ENCODE measurements around the gene ITPR3.

The ITPR3 gene

DNA sequence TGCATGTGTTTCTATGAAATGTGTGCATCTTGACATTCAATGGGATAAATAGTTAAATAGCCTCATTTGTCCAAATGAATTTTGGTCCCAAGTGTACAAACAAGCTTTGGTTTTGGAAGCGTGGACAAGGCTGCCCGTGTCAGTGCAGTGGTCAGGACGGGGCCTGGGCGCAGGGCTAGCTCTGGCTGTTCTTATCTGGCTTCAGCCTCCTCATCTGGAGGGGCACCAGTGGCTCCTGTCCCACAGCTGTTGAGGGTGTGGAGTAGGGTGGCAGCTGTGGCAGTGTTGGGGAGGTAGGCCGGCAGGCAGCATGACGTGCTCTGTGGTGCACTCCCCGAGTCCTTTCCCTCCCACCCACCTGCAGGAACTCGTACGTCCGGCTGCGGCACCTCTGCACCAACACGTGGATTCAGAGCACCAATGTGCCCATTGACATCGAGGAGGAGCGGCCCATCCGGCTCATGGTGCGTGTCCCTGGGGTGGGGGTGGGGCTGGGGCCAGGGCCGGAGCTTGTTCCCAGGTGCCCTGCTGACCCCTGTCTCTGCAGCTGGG is 43.5 kb downstream of the ITPR3 start:
- no peak for DNase-seq

DNA sequence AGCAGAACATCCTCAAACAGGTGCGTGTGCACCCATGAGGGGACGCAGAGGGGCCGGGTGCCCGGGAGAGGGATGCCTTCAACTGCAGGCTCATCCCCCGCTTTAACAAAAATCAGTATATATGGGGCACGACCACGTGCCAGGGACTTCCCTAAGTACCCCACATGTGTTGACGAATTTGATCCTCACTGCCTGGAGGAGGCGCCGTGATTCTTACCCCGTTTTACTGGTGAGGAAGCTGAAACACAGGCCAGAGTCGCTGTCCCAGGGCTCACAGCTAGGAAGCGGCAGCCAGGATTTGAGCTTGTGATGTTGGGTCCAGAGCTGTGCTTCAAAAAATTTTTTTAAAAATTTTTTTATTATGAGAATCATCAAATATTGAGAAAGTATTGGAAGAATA is 44.8 kb downstream of the ITPR3 start:
- DNase-seq = no peak

DNA sequence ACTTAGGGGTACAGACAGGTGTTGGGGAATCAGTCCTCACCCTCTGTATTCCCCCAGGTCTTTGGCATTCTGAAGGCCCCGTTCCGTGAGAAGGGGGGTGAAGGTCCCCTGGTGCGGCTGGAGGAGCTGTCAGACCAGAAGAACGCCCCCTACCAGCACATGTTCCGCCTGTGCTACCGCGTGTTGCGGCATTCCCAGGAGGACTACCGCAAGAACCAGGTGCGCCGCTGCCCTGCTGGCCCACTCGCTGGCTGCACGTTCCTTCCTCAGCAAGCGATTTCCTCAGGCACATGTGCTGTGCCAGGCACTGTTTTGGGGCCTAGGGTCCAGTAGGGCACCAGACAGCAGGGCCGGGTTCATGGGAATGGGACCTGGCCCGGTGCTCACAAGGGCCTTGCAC is 46.0 kb downstream of the ITPR3 start:
- no peak for DNase-seq

DNA sequence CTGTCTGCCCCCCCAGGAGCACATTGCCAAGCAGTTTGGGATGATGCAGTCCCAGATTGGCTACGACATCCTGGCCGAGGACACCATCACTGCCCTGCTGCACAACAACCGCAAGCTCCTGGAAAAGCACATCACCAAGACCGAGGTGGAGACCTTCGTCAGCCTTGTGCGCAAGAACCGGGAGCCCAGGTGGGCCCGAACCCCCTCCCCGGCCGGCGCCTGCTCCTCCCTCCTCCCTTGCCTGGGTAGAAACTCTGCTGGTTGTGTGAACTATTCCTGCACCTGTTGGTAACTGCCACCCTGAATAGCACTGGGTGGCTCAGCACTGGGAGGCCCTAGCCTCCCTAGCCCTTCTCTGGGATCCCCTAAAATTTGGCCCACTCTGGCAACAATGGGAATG is 46.7 kb downstream of the ITPR3 start:
- no peak for DNase-seq

DNA sequence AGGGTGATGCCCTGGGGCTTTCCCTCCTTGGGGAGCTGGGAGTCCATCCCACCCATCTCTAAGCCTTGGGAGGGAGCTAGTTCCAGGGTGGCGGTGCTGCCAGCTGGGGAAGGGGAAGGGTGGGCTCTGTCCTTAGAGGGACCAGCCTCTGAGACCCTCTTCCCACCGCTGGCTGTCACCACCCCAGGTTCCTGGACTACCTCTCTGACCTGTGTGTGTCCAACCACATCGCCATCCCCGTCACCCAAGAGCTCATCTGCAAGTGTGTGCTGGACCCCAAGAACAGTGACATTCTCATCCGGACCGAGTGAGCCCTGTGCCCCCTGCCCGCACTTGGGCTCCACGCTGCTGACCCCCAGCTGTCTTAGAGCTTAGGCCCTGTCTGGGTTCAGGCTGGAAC is 47.2 kb downstream of the ITPR3 start:
- DNase-seq = no peak

DNA sequence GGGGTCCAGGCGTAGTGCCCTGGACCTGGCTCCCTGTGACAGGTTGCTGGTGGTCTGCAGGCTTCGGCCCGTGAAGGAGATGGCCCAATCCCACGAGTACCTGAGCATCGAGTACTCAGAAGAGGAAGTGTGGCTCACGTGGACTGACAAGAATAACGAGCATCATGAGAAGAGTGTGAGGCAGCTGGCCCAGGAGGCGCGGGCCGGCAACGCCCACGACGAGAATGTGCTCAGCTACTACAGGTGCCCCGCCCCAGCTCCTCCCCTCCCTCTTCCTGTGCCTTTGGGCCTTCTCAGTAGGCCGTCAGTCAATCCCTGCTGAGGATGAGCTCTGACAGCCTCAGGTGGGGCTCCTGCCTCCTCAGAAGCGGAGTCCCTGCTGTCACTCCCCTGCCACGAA is 47.8 kb downstream of the ITPR3 start:
- no peak for DNase-seq

DNA sequence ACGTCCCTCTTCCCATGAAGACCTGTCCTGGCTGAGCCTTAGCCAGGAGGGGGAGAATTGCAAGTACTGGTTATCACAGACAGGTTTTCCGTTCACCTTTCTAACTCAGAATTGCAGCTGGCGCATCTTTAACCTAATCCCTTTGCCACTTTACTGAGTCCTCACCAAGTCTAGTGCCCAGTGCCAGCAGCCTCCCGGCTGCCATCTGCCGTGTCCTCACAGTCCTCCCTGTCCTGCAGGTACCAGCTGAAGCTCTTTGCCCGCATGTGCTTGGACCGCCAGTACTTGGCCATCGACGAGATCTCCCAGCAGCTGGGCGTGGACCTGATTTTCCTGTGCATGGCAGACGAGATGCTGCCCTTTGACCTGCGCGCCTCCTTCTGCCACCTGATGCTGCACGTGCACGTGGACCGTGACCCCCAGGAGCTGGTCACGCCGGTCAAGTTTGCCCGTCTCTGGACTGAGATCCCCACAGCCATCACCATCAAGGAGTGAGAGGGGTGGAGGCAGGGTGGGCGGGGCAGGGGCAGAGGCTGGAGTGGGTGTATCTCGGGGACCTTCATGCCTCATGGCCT is 49.1 kb downstream of the ITPR3 start:
- no peak for DNase-seq

DNA sequence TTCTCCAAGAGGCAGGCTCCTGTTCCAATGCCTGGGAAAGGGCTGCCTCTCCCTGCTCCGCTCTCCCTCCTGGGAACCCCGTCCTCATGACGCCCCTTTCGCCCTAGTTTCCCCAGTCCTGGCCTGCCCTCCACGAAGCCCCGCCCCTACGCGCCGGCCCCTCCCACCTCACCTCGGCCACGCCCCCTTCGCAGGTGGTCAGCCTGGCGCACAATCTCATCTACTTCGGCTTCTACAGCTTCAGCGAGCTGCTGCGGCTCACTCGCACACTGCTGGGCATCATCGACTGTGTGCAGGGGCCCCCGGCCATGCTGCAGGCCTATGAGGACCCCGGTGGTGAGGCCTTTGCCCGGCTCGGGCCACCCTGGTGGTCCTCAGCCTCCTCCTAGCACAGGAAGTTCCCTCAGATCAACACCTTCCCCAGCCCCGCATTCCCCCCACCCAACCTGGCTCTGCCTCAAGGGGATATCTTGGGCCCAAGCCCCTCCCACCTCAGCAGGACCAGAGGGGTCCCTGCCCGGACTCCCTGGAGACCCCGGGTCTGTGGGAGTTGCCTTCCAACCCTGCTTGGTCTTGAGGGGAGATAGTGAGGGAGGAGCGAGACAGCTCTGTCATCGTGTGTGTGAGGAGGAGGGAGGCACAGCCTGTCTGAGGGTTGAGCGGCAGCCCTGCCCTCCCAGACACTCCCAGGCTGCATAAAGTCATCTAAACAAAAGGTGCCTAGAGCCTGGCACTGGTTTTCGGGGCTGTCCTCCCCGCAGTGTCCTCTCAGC is 50.0 kb downstream of the ITPR3 start:
- DNase-seq = no peak

DNA sequence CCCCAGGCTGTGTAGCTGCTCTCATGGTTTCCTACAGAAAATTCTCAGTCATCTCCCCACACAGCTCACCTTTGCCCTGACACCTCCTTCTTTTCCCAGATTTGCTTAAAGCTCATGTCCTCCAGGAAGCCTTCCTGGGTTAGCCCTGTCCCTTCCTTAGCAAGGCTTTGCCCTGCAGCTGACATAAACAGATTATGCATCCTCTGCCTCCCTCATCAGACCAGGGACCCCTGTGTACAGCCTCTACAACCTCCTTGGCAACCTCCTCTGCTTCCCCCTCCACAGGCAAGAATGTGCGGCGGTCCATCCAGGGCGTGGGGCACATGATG is 50.6 kb downstream of the ITPR3 start:
- DNase-seq = no peak

DNA sequence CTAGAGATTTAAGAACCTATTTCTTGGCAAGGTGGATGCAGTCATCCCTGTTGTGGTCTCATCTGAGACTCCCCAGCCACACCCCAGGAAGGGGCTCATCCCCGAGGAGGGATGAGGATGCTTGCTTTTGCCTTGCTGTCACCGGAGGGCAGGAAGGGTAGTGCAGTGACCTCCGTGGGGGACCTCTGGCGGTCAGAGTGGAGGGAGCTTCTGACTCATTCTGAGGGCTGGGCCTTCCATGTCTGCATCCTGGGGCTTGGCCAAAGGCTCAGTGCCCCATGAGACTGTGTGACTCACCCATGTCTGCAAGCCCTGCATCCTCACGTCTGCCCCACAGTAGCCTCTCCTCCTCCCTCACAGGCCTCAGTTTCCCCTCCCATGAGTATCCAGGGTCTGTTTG is 51.7 kb downstream of the ITPR3 start:
- peak in 3 of 51 donors; percentile 18 to 38 (median 23) for DNase-seq

DNA sequence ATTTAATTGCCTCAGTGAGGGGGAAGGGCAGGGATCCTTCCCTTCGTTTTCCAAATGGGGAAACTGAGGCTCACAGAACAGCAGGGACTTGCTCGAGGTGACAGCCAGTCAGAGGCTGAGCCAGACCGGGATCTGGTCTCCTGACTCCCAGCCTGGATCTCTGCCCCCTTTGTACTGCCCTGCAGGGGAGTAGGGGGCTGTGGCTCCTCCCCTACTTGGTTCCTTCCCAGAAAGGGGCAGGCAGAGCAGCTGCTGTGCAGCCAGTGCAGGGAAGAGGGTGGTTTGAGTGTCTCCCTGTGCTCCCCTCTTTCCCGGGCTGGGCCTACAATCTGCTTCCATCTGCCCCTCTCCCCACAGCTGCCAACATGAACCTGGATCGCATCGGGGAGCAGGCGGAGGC is 52.7 kb downstream of the ITPR3 start:
- DNase-seq = no peak

DNA sequence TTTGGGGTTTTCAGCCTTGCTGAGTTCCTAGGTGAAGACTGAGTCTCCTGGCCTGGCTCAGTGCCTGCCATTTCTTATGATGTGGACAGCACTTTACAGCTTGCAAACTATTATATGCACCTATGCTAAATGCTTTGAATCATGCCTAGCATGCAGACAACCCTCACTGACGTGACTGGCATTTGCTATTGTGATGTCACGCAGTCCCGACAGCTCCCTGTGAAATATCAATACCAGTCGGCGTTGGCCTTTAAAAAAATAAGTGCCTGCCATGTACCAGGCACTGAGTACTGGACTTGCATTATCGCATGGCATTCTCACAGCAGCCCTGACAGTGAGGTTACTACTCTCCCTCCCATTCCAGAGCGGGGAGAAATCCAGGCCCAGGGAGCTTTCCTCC is 54.8 kb downstream of the ITPR3 start:
- no peak for DNase-seq

DNA sequence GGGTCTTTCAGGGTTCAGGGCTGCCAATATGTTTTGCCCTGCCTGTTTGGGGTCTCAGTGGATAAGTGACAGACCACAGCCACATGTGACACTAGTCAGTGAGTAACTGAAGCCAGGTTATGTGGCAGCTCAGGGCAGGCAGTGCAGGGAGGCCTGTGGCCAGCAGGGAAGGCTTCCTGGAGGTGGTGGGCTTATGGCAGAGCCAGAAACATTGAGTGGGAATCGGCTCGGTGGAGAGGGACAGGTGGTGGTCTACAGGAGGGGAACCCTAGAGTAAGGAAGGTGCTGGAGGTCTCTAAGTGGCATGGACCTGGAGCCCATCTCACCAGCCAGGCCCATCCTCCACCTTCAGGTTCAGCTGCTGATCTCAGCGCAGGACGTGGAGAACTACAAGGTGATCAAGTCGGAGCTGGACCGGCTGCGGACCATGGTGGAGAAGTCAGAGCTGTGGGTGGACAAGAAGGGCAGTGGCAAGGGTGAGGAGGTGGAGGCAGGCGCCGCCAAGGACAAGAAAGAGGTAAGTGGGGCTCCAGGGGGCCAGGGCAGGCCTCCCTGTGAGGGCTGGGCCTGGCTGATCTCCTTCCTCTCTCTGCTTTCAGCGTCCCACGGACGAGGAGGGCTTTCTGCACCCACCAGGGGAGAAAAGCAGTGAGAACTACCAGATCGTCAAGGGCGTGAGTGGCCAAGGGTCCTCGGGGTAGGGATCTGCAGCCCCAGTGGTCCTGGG is 55.5 kb downstream of the ITPR3 start:
- no peak for DNase-seq

DNA sequence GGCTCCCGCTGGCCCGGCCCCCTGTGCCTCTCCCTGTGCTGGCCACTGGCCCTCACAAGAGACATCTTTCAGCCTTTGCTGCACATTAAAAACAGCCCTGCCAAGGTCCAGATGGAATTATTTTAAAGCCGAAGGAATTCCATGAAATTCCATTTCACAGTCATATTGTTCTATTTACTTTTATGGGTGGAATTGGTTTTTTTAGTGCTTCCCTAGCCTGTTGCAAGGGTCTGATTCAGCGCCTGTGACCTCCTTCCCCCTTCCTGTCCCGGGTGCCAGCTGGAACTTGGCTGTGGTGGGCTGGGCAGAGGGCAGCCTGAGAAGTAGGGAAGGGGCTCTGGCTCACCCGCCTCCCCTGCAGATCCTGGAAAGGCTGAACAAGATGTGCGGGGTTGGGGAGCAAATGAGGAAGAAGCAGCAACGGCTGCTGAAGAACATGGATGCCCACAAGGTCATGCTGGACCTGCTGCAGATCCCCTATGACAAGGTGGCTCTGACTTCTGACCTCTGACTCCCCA is 56.1 kb downstream of the ITPR3 start:
- no peak for DNase-seq

DNA sequence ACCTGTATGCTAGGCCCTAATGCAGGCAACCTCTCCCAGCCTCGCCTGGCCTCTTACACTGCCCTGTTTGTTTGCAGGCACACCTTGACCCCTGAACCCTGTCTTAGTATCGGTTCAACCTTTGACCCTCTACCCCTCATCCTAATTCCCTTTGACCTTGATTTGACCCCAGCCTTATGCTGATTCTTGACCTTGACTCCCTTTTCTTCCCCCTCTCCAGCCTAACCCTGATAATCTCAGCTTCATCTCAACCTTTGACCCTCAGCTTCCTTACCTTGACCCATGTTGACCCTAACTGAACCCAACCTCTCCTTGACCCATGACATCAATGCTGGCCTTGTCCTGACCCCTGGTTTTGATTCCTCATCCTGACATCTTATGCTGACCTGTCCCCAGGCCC is 56.6 kb downstream of the ITPR3 start:
- DNase-seq = no peak

DNA sequence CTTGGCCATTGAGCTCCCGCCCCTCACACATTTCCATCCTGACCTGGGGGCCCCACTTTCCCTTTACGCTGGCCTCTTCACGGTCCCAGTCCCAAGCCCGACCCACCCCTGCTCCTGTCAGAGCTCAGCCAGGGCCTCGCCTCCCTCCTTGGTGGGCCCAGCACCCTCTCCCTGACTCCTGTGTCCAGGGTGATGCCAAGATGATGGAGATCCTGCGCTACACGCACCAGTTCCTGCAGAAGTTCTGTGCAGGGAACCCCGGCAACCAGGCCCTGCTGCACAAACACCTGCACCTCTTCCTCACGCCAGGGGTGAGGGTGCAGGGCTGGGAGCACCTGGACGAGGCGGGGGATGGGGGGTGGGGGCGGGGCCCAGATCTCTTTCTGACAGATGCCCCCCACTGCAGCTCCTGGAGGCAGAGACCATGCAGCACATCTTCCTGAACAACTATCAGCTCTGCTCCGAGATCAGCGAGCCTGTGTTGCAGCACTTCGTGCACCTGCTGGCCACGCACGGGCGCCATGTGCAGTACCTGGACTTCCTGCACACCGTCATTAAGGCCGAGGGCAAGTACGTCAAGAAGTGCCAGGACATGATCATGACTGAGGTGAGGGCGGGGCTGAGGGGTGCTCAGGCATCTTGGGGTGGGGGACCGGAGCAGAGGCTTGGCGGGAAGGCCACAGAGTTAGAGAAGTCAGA is 57.3 kb downstream of the ITPR3 start:
- DNase-seq = no peak

DNA sequence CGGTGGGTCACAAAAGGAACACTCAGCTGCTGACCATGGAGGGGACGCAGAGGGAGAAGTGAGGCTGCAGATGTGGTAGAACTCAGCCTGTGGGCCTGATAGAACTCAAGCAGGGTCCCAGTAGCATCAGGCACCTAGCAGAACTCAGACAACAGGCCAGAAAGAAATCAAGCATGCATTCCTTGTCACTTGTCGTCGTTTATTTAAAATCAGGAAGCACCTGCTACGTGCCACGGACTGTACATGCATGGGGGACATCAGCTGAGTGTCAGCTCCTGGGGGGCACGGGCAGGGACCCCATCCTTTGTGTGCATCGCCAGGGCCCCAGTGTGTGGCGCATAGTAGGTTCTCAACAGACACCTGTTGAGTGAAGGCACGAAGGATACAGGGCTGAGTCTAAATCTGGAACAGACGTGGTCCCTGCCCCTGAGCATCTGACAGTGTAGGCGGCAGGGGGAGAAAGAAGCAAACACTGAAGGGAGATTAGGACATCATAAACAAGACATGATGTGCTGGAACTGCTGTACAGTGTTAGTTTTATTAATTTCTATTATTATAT is 57.9 kb downstream of the ITPR3 start:
- DNase-seq = no peak

DNA sequence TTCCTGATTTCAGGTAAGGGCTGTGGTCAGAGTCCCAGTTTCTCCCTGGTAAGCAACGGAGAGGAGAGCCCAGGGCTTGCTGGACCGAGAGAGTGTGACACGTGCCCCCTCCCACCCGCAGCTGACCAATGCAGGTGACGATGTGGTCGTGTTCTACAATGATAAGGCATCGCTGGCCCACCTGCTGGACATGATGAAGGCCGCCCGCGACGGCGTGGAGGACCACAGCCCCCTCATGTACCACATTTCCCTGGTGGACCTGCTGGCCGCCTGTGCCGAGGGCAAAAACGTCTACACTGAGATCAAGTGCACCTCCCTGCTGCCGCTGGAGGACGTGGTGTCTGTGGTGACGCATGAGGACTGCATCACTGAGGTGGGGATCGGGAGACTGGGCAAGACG is 58.6 kb downstream of the ITPR3 start:
- no peak for DNase-seq

DNA sequence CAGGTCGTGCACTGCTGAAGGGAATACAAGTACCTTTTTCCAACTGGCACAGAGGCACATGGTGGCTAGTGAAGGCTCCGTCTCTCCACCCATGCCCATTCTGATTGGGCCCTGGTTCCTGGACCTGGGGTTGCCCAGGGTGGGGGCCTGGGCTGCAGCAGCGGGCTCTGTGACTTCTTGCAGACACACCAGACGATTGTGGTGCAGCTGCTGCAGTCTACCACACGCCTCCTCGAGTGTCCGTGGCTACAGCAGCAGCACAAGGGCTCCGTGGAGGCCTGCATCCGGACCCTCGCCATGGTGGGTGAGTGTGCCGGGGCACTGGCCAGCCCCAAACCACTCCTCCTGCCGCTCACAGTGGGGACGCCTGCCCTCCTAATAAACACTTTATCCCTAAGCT is 61.2 kb downstream of the ITPR3 start:
- DNase-seq = no peak

DNA sequence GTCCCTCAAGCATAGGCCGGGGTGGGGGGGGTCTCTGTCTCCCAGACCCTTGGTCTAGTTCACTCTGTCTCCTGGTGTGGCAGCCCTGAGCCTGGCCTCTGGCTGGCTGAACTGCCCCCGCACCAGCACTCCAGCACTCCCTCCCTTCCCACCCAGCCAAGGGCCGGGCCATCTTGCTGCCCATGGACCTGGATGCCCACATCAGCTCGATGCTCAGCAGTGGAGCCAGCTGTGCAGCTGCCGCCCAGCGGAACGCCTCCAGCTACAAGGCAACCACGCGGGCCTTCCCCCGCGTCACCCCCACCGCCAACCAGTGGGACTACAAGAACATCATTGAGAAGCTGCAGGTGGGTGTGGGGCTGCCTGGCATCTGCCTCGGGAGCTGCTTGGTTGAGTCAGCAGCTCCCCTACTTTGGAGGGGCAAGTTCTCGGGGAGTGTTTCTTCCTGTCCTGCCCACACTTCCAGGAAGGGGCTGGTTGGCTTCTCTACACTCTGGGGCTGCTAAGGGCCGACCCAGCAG is 62.0 kb downstream of the ITPR3 start:
- DNase-seq = peak in 38 of 51 donors; percentile 12 to 86 (median 58)
